NCI-H187 (cell line): ENCODE results near the gene RNF182.
"Not testable (repeated sequence)": the region's sequence is repeated elsewhere in the genome, so short reads cannot be mapped to it uniquely, and the experiment has no call there.

Experiments used
- DNase-seq, 2 experiments: peaks; one replicate each; lab custom pipeline; 2025; lab: John Stamatoyannopoulos, UW

The RNF182 gene

GRCh38 chr6:13917141-13917540 lies 7.6 kb upstream of the RNF182 start:
- DNase-seq, result no peak

- no peak for DNase-seq
These were observed 6.0 kb upstream of the RNF182 start for GRCh38 chr6:13918686-13919250.

GRCh38 chr6:13919861-13920260 lies 4.9 kb upstream of the RNF182 start:
- DNase-seq, result no peak

- no peak for DNase-seq
These were observed 4.2 kb upstream of the RNF182 start for GRCh38 chr6:13920552-13920951.

- DNase-seq, result no peak
These were observed 2.0 kb upstream of the RNF182 start for GRCh38 chr6:13922750-13923149.

GRCh38 chr6:13923527-13924145 lies 1.1 kb upstream of the RNF182 start:
- no peak for DNase-seq

- peak; percentile 27 to 38 for DNase-seq
These were observed 405 bp upstream of the RNF182 start for GRCh38 chr6:13924146-13924948.

- no peak for DNase-seq
These were observed 1.6 kb downstream of the RNF182 start for GRCh38 chr6:13926378-13926777.

- DNase-seq, result no peak
These were observed 2.5 kb downstream of the RNF182 start for GRCh38 chr6:13927203-13927602.

GRCh38 chr6:13929196-13929595 lies 4.4 kb downstream of the RNF182 start:
- DNase-seq, result no peak

GRCh38 chr6:13931797-13932402 lies 7.1 kb downstream of the RNF182 start:
- no peak for DNase-seq

GRCh38 chr6:13932785-13933184 lies 8.0 kb downstream of the RNF182 start:
- no peak for DNase-seq

- DNase-seq, result no peak
These were observed 10.0 kb downstream of the RNF182 start for GRCh38 chr6:13934721-13935120.

GRCh38 chr6:13935190-13935880 lies 10.6 kb downstream of the RNF182 start:
- no peak for DNase-seq

GRCh38 chr6:13935881-13936261 lies 11.1 kb downstream of the RNF182 start:
- DNase-seq, result not testable (repeated sequence)

GRCh38 chr6:13941902-13942301 lies 17.1 kb downstream of the RNF182 start:
- no peak for DNase-seq

- DNase-seq, result no peak
These were observed 19.2 kb downstream of the RNF182 start for GRCh38 chr6:13943943-13944342.

GRCh38 chr6:13946506-13946905 lies 21.8 kb downstream of the RNF182 start:
- no peak for DNase-seq

- no peak for DNase-seq
These were observed 22.9 kb downstream of the RNF182 start for GRCh38 chr6:13947611-13948178.

- DNase-seq, result no peak
These were observed 27.3 kb downstream of the RNF182 start for GRCh38 chr6:13952101-13952500.

GRCh38 chr6:13953061-13953705 lies 28.4 kb downstream of the RNF182 start:
- DNase-seq, result no peak
